WTC11 (cell line): ENCODE data around the gene SMOC2.

Source experiments
- FOXK1 ChIP-seq: sonication (generic); formaldehyde crosslinking; IDR thresholded peaks from 2 replicates; pipeline ENCODE4 v1.8.0; 2022; ENCODE audit warnings: mild to moderate bottlenecking, moderate library complexity, missing genetic modification reagents
- IRF2 ChIP-seq: sonication (generic); formaldehyde crosslinking; IDR thresholded peaks from 2 replicates; pipeline ENCODE4 v1.8.0; 2022; ENCODE audit warnings: low read depth, missing genetic modification reagents, borderline replicate concordance
- NFE2L1 ChIP-seq: sonication (generic); formaldehyde crosslinking; IDR thresholded peaks from 2 replicates; pipeline ENCODE4 v1.8.1; 2023; ENCODE audit warnings: missing genetic modification reagents
- PREB ChIP-seq: sonication (generic); formaldehyde crosslinking; IDR thresholded peaks from 2 replicates; pipeline ENCODE4 v1.8.1; 2022; ENCODE audit warnings: mild to moderate bottlenecking, missing genetic modification reagents, moderate library complexity, borderline replicate concordance
- PRRX2 ChIP-seq: fragments of 250-450 bp; sonication (Bioruptor Pico); IDR thresholded peaks from 2 replicates; pipeline ENCODE4 v1.8.0; 2021; ENCODE audit warnings: mild to moderate bottlenecking
- SMAD4 ChIP-seq: sonication (generic); formaldehyde crosslinking; IDR thresholded peaks from 2 replicates; pipeline ENCODE4 v1.8.0; 2022; ENCODE audit warnings: mild to moderate bottlenecking, missing genetic modification reagents
- STAT6 ChIP-seq: sonication (generic); formaldehyde crosslinking; conservative IDR thresholded peaks from 2 replicates; pipeline ENCODE4 v1.8.1; 2023; ENCODE audit warnings: mild to moderate bottlenecking, low read depth, missing genetic modification reagents, moderate library complexity
- ZNF263 ChIP-seq: sonication (generic); formaldehyde crosslinking; IDR thresholded peaks from 2 replicates; pipeline ENCODE4 v1.8.1; 2022; ENCODE audit warnings: low read depth, mild to moderate bottlenecking, moderate library complexity, missing genetic modification reagents
- TF ChIP-seq, protein P1 (sequence below): fragments of 200-600 bp; IDR thresholded peaks from 2 replicates; pipeline ENCODE4 v1.8.0; 2022; ENCODE audit warnings: antibody characterized with exemption
- TF ChIP-seq, protein P2 (sequence below): sonication (generic); formaldehyde crosslinking; IDR thresholded peaks from 2 replicates; pipeline ENCODE4 v1.8.0; 2022; ENCODE audit warnings: mild to moderate bottlenecking, missing genetic modification reagents
- TF ChIP-seq, protein P3 (sequence below): fragments of 250-450 bp; sonication (Bioruptor Pico); IDR thresholded peaks from 2 replicates; pipeline ENCODE4 v1.9.0; 2021; ENCODE audit warnings: mild to moderate bottlenecking
- TF ChIP-seq, protein P4 (sequence below): sonication (generic); formaldehyde crosslinking; IDR thresholded peaks from 2 replicates; pipeline ENCODE4 v1.8.1; 2023; ENCODE audit warnings: mild to moderate bottlenecking, moderate library complexity, missing genetic modification reagents
- TF ChIP-seq, protein P5 (sequence below): sonication (generic); formaldehyde crosslinking; IDR thresholded peaks from 2 replicates; pipeline ENCODE4 v1.8.0; 2022; ENCODE audit warnings: mild to moderate bottlenecking, missing genetic modification reagents

GRCh38 chr6:168584671-168585070 is 143.7 kb downstream of the SMOC2 start:
- TF ChIP-seq ZNF263: no peak
- TF ChIP-seq, protein P1, sequence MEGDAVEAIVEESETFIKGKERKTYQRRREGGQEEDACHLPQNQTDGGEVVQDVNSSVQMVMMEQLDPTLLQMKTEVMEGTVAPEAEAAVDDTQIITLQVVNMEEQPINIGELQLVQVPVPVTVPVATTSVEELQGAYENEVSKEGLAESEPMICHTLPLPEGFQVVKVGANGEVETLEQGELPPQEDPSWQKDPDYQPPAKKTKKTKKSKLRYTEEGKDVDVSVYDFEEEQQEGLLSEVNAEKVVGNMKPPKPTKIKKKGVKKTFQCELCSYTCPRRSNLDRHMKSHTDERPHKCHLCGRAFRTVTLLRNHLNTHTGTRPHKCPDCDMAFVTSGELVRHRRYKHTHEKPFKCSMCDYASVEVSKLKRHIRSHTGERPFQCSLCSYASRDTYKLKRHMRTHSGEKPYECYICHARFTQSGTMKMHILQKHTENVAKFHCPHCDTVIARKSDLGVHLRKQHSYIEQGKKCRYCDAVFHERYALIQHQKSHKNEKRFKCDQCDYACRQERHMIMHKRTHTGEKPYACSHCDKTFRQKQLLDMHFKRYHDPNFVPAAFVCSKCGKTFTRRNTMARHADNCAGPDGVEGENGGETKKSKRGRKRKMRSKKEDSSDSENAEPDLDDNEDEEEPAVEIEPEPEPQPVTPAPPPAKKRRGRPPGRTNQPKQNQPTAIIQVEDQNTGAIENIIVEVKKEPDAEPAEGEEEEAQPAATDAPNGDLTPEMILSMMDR: no peak
- TF ChIP-seq FOXK1: no peak
- TF ChIP-seq, protein P2, sequence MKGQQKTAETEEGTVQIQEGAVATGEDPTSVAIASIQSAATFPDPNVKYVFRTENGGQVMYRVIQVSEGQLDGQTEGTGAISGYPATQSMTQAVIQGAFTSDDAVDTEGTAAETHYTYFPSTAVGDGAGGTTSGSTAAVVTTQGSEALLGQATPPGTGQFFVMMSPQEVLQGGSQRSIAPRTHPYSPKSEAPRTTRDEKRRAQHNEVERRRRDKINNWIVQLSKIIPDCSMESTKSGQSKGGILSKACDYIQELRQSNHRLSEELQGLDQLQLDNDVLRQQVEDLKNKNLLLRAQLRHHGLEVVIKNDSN (CRISPR knock-in tag): no peak
- TF ChIP-seq, protein P3, sequence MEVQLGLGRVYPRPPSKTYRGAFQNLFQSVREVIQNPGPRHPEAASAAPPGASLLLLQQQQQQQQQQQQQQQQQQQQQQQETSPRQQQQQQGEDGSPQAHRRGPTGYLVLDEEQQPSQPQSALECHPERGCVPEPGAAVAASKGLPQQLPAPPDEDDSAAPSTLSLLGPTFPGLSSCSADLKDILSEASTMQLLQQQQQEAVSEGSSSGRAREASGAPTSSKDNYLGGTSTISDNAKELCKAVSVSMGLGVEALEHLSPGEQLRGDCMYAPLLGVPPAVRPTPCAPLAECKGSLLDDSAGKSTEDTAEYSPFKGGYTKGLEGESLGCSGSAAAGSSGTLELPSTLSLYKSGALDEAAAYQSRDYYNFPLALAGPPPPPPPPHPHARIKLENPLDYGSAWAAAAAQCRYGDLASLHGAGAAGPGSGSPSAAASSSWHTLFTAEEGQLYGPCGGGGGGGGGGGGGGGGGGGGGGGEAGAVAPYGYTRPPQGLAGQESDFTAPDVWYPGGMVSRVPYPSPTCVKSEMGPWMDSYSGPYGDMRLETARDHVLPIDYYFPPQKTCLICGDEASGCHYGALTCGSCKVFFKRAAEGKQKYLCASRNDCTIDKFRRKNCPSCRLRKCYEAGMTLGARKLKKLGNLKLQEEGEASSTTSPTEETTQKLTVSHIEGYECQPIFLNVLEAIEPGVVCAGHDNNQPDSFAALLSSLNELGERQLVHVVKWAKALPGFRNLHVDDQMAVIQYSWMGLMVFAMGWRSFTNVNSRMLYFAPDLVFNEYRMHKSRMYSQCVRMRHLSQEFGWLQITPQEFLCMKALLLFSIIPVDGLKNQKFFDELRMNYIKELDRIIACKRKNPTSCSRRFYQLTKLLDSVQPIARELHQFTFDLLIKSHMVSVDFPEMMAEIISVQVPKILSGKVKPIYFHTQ: no peak
- TF ChIP-seq IRF2 (CRISPR knock-in tag): no peak
- no peak for TF ChIP-seq SMAD4 (CRISPR knock-in tag)
- TF ChIP-seq, protein P4, sequence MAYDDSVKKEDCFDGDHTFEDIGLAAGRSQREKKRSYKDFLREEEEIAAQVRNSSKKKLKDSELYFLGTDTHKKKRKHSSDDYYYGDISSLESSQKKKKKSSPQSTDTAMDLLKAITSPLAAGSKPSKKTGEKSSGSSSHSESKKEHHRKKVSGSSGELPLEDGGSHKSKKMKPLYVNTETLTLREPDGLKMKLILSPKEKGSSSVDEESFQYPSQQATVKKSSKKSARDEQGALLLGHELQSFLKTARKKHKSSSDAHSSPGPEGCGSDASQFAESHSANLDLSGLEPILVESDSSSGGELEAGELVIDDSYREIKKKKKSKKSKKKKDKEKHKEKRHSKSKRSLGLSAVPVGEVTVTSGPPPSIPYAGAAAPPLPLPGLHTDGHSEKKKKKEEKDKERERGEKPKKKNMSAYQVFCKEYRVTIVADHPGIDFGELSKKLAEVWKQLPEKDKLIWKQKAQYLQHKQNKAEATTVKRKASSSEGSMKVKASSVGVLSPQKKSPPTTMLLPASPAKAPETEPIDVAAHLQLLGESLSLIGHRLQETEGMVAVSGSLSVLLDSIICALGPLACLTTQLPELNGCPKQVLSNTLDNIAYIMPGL (CRISPR knock-in tag): no peak
- TF ChIP-seq NFE2L1: no peak
- no peak for TF ChIP-seq PRRX2 (CRISPR knock-in tag)
- TF ChIP-seq, protein P5, sequence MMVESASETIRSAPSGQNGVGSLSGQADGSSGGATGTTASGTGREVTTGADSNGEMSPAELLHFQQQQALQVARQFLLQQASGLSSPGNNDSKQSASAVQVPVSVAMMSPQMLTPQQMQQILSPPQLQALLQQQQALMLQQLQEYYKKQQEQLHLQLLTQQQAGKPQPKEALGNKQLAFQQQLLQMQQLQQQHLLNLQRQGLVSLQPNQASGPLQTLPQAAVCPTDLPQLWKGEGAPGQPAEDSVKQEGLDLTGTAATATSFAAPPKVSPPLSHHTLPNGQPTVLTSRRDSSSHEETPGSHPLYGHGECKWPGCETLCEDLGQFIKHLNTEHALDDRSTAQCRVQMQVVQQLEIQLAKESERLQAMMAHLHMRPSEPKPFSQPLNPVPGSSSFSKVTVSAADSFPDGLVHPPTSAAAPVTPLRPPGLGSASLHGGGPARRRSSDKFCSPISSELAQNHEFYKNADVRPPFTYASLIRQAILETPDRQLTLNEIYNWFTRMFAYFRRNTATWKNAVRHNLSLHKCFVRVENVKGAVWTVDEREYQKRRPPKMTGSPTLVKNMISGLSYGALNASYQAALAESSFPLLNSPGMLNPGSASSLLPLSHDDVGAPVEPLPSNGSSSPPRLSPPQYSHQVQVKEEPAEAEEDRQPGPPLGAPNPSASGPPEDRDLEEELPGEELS (CRISPR knock-in tag): no peak
- TF ChIP-seq STAT6 (CRISPR knock-in tag): no peak
- no peak for TF ChIP-seq PREB (CRISPR knock-in tag)
